Measurements from ENCODE around the gene RBCK1. TPM values are rescaled to one million over a fixed set of nuclear protein-coding genes. Genes with fewer than 3 reads are reported as not detected.

Gene RBCK1
- total and polyA plus RNA-seq, 2 of the 4 experiments (the other 2 are of a cell fraction) = 29.9 to 84.2 TPM

GRCh38 chr20:474581-474980 is 66.5 kb downstream of the RBCK1 start:
- WGBS, 2 experiments (ENCODE audit: extremely low coverage in 2 of 2, insufficient read length in 1 of 2) = no CpG with 5 or more reads among the region's 2 CpGs
- Histone ChIP-seq H2BK120ac (ENCODE audit: low read depth, low read length) (no peak overlapping the region), H4K20me1 (ENCODE audit: insufficient read depth, low read length) (peaks cover 9% of the 10 kb centered on the region), H3K23ac (ENCODE audit: low read depth, low read length) (no peak overlapping the region), H3K9ac (ENCODE audit: low read depth, low read length) (no peak overlapping the region), H3K4me2 (ENCODE audit: low read depth, low read length) (no peak overlapping the region), H2BK20ac (ENCODE audit: low read depth, low read length) (no peak overlapping the region), H3K14ac (replicated peaks; ENCODE audit: low read depth, low read length) (no peak overlapping the region), H2BK15ac (ENCODE audit: low read depth, low read length) (no peak overlapping the region), H2AK5ac (ENCODE audit: low read depth, low read length) (no peak overlapping the region), H3K56ac (ENCODE audit: extremely low read depth, insufficient read depth, low read length) (no peak overlapping the region), H3K4ac (ENCODE audit: low read depth, low read length) (no peak overlapping the region), H3K36me3 (ENCODE audit: control insufficient read depth, insufficient read depth, low read length) (peaks cover 11% of the 10 kb centered on the region), H4K91ac (ENCODE audit: insufficient read depth, low read depth, low read length) (no peak overlapping the region), H2BK5ac (ENCODE audit: low read depth, low read length, poor library complexity, severe bottlenecking) (no peak overlapping the region), H3K9me1 (ENCODE audit: insufficient read depth, low read length) (peaks cover 18% of the 10 kb centered on the region), H3K4me3 (ENCODE audit: insufficient read depth, low read depth, low read length) (no peak overlapping the region), H3K4me1 (ENCODE audit: control insufficient read depth, insufficient read depth, low read length) (peaks cover 10% of the 10 kb centered on the region), H3K18ac (ENCODE audit: low read depth, low read length) (no peak overlapping the region), H3K79me1 (ENCODE audit: low read depth in 1 of 2, low read length in 2 of 2) (peaks cover 0 to 22% of the 10 kb centered on the region in 2 experiments; a peak in 2 of 4 replicates), H2AFZ (replicated peaks; ENCODE audit: low read length, poor library complexity) (no peak overlapping the region), H2AK9ac (replicated peaks; ENCODE audit: low read depth, low read length, poor library complexity) (no peak overlapping the region), H4K5ac (ENCODE audit: low read depth, low read length) (no peak overlapping the region), H3K27ac (ENCODE audit: insufficient read depth, low read length) (no peak overlapping the region), H3K9me3 (ENCODE audit: control insufficient read depth, insufficient read depth, low read length) (no peaks in the 10 kb centered on the region), H3K27me3 (ENCODE audit: control insufficient read depth, insufficient read depth, low read length) (no peaks in the 10 kb centered on the region), H4K8ac (ENCODE audit: low read depth in 2 of 2, low read length in 2 of 2) (no peak overlapping the region)
- intact Hi-C loops (cut with micrococcal nuclease) = no loop called here
- BruUV-seq (replicated peaks) = no TSS peak
- in situ Hi-C loops (cut with MboI; ENCODE audit: low sequenced_read_pairs) = no loop called here
- dilution Hi-C loops (cut with HindIII; ENCODE audit: low sequenced_read_pairs, unreplicated experiment) = no loop called here
- CTCF ChIA-PET = no interaction called here
- no peak for TF ChIP-seq ELK1 (IDR thresholded peaks at IDR 0.05; ENCODE audit: borderline replicate concordance, low read depth, low read length)
- TF ChIP-seq CEBPB (IDR thresholded peaks at IDR 0.05; ENCODE audit: low read depth, low read length) = no peak
- TF ChIP-seq MAZ (IDR thresholded peaks at IDR 0.05; ENCODE audit: borderline replicate concordance, low read depth, low read length) = no peak
- no peak for TF ChIP-seq RCOR1 (IDR thresholded peaks at IDR 0.05; ENCODE audit: insufficient replicate concordance, low read length)
- TF ChIP-seq RAD21 (IDR thresholded peaks at IDR 0.05; ENCODE audit: low read length) = no peak
- TF ChIP-seq MAFK (IDR thresholded peaks at IDR 0.05; ENCODE audit: low read depth, low read length) = no peak
- no peak for TF ChIP-seq SMC3 (IDR thresholded peaks at IDR 0.05; ENCODE audit: low read depth, low read length)
- TF ChIP-seq NFE2L2 (IDR thresholded peaks at IDR 0.05; ENCODE audit: low read depth, low read length) = no peak
- TF ChIP-seq POLR2A (IDR thresholded peaks at IDR 0.05; ENCODE audit: low read depth, low read length) = no peak
- no peak for TF ChIP-seq MXI1 (IDR thresholded peaks at IDR 0.05; ENCODE audit: borderline replicate concordance, low read depth, low read length)
- TF ChIP-seq BHLHE40 (IDR thresholded peaks at IDR 0.05; ENCODE audit: low read depth, low read length) = no peak
- no peak for TF ChIP-seq USF2 (IDR thresholded peaks at IDR 0.05; ENCODE audit: low read depth, low read length)
- no peak for TF ChIP-seq RFX5 (IDR thresholded peaks at IDR 0.05; ENCODE audit: low read depth, low read length)
- TF ChIP-seq CTCF (conservative IDR thresholded peaks at IDR 0.05; ENCODE audit: low read depth, low read length) = no peak
- no peak for TF ChIP-seq FOS (IDR thresholded peaks at IDR 0.05; ENCODE audit: low read depth, low read length)
- no peak for TF ChIP-seq CHD1 (IDR thresholded peaks at IDR 0.05; ENCODE audit: low read depth, low read length)
- POLR2A ChIA-PET (ENCODE audit: unreplicated experiment) = no interaction called here
- ATAC-seq (ENCODE audit: low read depth) (peak; percentile 18; the same call in 1 of the 2 replicates), DNase-seq (peak; percentile 29)

Data from IMR-90 (cell line).